SW 1271 (cell line): ENCODE results near the gene TMEM123.
"Not testable (repeated sequence)": the region's sequence is repeated elsewhere in the genome, so short reads cannot be mapped to it uniquely, and the experiment has no call there.

ENCODE experiments used
- DNase-seq, 2 experiments: peaks; one replicate each; lab custom pipeline; 2025; lab: John Stamatoyannopoulos, UW

TMEM123 gene

DNA sequence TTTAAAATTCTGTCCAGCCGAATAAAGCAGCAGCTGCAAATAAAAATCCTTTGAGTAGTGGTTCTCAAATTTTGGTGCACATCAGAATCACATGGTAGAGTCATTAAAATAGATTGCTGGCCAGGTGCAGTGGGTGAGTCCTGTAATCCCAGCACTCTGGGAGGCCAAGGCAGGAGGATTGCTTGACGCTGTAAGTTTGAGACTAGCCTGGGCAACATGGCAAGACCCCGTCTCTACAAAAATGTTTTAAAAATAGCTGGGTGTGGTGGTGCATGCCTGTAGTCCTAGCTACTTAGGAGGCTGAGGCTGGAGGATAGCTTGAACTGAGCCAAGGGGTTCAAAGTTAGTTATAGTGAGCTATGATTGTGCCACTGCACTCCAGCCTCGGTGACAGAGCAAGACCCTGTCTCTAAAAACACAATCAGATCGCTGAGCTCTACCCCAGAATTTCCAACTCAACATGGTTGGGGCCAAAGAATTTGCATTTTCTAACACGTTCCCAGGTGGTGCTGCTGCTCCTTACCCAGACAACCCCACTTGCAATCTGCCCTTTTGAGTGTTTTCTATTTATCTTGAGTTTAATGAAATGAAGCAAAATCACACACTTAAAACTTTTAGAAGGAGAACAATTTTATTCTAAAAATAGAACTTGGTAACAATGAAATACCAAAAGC is 56.7 kb downstream of the TMEM123 start:
- DNase-seq = no peak

DNA sequence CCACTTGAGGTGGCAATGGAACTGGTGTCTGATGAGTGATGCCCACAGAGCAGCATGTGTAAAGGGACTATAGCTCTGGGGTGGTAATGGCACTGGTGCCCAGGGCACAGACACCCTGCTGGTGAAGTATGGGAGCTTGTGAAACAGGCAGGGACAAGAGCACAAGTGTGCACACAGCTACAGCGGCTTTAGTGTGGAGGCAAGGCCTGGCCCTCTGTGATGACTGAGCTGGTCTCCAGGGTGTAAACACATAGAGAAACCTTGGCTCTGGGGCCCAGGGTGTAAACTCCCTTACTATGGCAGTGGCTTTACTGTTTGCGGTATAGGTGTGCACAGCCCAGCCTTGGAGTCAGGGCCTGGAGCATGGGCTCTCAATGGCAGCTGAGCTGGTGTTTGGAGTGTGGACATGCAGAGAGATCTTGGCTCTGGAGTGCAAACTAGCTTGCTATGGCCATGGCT is 59.3 kb downstream of the TMEM123 start:
- no peak for DNase-seq

GRCh38 chr11:102391549-102392237 is 60.9 kb downstream of the TMEM123 start:
- no peak for DNase-seq

DNA sequence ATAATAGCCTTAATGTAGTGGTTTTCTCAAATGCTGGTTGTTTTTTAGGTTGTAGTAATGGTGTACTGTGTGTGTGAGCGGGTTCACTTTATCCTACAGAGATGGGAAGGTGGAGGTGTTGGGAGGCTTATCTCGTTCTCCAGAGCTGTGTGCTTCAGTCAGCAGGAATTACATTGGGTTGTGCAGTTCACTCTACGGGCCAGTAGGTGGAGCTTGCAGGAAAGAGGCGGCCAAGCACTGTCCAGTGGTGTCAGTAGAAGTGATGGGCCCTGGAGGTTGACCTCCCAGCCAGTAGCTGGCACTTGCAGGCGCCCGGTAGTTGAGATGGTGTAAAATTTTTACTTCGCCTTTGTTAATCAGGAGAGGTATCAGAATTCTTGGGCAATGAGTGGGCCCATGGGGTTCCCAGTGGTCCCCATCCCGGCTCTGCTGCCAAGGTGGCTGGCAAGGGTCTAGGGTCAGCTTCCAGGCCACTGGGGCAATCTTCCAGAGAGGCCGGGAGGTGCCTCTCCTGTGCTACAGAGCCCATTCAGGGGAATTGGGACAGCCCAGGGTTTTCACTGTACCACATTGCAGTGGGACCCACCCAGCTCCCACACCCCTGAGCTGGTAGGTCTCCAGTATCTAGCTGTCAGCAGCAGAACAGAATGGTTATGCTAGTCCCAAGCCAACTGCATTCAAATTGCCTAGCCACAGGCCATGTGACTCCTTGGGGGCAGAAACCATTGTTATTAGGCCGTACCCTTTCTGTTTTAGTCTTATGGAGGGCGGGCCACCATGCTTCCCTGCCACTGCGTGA is 61.7 kb downstream of the TMEM123 start:
- DNase-seq = peak; percentile 40 to 88

- peak in 1 of 2 experiments; percentile 33 for DNase-seq
Observed at GRCh38 chr11:102389253-102389652, 63.3 kb downstream of the TMEM123 start.

- DNase-seq = no peak
Observed at GRCh38 chr11:102387043-102387781, 65.4 kb downstream of the TMEM123 start.

DNA sequence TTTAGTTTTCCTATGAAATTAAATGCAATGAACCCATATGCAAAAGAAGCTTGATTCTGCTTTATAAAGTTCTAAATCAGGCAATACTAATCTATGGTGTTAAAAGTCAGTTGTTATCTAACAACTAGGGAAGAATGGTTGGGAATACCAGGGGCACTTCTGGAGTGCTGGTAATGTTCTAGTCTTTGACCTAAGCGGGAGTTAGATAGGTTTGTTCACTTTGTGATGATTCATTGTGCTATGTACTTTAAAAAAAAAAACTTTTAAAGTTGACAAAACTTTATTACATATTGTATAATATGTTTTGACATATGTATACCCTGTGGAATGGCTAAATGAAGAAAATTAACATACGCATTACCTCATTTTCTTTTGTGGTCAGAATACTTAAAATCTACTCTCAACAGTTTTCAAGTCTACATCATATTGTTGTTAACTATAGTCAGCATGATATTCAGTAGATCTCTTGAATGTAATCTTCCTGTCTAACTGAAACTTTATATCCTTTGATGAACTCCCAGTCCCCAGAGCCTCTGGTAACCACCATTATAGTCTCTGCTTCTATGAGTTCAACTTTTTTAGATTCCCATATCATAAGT is 66.3 kb downstream of the TMEM123 start:
- no peak for DNase-seq

GRCh38 chr11:102385085-102386007 is 67.2 kb downstream of the TMEM123 start:
- DNase-seq = no peak

DNA sequence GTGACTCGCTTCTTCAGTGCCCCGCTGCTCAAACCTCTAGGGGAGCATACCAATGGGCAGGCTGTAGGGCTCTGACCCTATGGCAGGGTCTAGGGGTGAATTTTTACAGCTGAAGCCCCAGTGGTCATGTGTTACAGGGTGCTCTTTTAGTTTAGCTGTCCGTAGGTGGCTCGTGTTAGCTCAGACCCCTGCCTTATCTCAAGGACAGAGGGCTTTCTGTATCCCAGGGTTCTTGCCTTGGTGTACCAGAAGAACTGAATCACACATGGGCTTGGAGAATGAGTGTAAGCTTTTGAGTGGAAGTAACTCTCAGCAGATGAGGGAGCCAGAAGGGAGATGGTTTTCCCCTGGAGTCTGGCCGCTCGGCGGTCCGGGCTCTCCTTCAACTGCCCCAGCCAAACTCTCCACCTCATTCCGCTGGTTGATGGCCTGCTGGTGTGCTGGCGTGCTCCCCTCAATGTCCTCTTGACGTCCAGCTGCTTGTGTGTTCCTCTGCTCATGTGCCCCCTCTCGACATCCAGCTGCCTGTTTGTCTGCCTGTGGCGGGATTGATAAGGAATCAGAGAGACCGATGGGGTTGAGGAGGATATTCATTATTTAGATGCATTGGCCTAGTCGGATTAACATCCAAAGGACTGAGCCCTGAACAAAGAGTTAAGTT is 68.0 kb downstream of the TMEM123 start:
- DNase-seq = no peak

GRCh38 chr11:102383839-102384238 is 68.7 kb downstream of the TMEM123 start:
- DNase-seq = no peak

DNA sequence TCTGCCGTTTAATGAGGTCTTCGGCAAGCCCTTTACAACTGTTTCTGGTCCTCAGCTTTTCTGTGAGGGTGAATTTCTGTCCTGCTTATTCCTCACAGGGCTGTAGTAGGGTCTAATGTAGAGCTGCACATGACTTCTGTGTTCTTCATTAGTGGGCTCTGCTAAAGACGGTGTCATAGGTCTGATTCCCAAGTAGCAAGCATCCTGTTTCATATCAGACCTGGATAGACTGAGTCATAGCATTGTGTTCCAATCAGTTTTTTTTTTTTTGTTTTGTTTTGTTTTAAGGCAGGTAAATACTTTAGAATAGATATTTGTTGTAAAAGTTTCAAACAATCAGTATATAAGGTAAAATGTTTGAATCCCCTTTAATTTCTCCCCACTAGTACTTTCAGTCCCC is 70.2 kb downstream of the TMEM123 start:
- DNase-seq = no peak

DNA sequence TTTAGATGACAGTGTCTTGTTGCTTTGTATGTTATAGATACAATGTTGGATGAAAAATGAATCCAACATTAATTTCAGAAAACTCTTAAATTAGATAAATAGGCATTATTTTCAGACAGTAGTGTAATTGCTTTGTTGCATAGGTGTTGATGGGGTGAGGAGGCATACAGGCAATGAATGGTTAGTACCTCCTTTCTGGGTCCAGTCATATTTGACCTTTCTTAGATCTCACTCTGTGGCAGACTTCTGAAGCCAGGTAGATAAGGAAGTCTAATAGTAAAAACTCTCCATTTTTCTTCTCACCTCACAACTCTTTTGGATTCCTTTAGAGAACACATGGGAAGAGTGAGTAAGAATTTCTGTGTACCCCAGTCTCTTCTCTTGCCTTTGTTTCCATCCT is 73.7 kb downstream of the TMEM123 start:
- DNase-seq = no peak

DNA sequence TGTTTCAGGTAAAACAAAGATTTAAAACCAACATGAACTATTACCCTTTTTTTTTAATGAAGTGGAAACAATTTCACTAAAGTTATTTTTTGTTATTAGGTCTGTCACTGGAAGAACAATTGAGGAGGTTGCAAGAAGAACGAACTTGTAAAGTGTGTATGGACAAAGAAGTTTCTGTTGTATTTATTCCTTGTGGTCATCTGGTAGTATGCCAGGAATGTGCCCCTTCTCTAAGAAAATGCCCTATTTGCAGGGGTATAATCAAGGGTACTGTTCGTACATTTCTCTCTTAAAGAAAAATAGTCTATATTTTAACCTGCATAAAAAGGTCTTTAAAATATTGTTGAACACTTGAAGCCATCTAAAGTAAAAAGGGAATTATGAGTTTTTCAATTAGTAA is 74.7 kb downstream of the TMEM123 start:
- no peak for DNase-seq

- no peak for DNase-seq
Observed at GRCh38 chr11:102375720-102376399, 76.7 kb downstream of the TMEM123 start.

GRCh38 chr11:102374633-102375424 is 77.7 kb downstream of the TMEM123 start:
- DNase-seq = not testable (repeated sequence)

DNA sequence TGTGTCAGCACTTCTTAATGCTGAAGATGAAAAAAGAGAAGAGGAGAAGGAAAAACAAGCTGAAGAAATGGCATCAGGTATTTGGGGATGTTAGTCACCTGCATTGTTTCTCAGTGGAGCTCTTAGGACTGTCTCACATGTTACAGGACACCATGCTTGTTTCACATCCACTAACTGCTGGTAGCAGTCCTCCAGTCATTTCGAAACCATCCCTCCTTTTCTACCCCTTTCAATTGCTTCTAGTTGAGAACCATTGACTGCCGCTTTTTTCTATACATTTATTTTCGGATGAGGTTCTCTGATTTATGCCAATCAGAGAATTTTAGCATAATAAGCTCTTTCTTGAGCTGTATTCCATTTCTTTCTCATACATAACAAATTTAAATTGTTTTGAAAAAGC is 84.1 kb downstream of the TMEM123 start:
- no peak for DNase-seq

DNA sequence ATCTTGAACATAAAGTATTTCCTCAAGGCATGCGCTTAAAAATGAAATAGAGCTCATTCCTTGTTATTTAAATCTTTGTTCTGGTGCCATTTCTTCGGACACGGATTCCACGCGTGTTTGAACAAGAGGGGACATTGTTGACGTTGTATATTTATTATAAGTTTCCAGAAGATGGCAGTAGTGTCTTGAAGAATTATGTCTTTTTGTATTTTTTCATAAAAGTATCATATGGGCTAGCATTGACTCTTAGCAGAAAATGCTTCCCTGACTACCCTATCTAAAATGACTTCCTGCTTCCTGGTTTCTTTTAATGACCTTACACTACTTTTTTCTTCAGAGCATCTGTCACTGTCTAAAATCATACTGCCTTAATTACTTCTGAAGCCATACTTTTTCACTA is 85.2 kb downstream of the TMEM123 start:
- DNase-seq = peak; percentile 26 to 78

- no peak for DNase-seq
Observed at GRCh38 chr11:102364991-102365390, 87.6 kb downstream of the TMEM123 start.
